Measurements from ENCODE around the gene LRP4.
"Not testable (repeated sequence)": the region's sequence is repeated elsewhere in the genome, so short reads cannot be mapped to it uniquely, and the experiment has no call there.

Gene LRP4, protein sequence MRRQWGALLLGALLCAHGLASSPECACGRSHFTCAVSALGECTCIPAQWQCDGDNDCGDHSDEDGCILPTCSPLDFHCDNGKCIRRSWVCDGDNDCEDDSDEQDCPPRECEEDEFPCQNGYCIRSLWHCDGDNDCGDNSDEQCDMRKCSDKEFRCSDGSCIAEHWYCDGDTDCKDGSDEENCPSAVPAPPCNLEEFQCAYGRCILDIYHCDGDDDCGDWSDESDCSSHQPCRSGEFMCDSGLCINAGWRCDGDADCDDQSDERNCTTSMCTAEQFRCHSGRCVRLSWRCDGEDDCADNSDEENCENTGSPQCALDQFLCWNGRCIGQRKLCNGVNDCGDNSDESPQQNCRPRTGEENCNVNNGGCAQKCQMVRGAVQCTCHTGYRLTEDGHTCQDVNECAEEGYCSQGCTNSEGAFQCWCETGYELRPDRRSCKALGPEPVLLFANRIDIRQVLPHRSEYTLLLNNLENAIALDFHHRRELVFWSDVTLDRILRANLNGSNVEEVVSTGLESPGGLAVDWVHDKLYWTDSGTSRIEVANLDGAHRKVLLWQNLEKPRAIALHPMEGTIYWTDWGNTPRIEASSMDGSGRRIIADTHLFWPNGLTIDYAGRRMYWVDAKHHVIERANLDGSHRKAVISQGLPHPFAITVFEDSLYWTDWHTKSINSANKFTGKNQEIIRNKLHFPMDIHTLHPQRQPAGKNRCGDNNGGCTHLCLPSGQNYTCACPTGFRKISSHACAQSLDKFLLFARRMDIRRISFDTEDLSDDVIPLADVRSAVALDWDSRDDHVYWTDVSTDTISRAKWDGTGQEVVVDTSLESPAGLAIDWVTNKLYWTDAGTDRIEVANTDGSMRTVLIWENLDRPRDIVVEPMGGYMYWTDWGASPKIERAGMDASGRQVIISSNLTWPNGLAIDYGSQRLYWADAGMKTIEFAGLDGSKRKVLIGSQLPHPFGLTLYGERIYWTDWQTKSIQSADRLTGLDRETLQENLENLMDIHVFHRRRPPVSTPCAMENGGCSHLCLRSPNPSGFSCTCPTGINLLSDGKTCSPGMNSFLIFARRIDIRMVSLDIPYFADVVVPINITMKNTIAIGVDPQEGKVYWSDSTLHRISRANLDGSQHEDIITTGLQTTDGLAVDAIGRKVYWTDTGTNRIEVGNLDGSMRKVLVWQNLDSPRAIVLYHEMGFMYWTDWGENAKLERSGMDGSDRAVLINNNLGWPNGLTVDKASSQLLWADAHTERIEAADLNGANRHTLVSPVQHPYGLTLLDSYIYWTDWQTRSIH (N-terminal part only)

DNA sequence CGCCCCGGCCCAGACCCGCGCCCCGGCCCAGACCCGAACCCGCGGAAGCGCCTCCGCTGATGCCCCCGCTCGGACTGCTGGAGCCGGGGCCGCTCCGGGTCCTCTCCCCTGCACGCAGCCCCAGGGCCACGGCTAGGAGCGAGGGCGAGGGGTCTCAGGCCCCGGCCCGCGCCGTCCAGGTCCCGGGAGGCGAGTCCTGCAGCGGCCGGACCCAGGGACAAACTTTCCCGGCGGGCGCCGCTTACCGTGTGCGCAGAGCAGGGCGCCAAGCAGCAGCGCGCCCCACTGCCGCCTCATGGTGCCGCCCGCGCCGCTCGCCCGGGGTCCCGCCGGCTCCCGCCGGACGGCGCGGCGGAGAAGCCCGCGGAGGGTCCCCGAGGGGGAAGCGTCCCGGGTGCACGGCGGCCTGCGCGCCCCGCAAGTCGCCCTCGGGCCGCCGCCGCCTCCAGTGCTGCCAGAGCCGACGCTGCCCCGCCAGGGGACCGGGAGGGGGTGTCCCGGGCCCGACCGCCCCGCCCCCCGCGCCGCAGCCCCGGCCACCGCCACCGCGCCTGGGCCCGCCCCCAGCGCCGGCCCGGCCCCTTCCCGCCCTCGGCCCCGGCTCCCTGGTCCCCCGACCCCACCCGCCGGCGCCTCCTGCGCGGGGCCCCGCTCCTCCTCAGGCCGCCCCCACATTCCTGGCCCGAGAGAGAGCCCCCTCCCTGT lies at the start of gene LRP4:
LRP4 (minus strand) TSS at position 468 of the 705 bp plus-strand sequence; CDS start at position 297, 171 bp downstream.
- Histone ChIP-seq H3K4me1 (ENCODE audit: control insufficient read depth in 5 of 5, insufficient read depth in 5 of 5, low read length in 5 of 5) (peaks cover 0 to 34% (median 24%) of the 10 kb centered on the region in 5 donors), H3K36me3 (ENCODE audit: control insufficient read depth in 5 of 5, insufficient read depth in 5 of 5, low read length in 5 of 5) (no peaks in the 10 kb centered on the region), H3K27ac (ENCODE audit: low read depth, low read length) (peak within 1 kb of the TSS; percentile 65), H3K27me3 (ENCODE audit: control insufficient read depth in 5 of 5, insufficient read depth in 4 of 5, low read length in 5 of 5) (peaks cover 7 to 44% (median 31%) of the 10 kb centered on the region in 5 donors), H3K4me3 (ENCODE audit: low read depth in 1 of 5, low read length in 5 of 5) (peak within 1 kb of the TSS in 4 of 5 donors; percentile 50 to 68 (median 64)), H3K9ac (ENCODE audit: low read length in 5 of 5) (peak within 1 kb of the TSS in 4 of 5 donors; percentile 49 to 63 (median 60)), H3K9me3 (ENCODE audit: control insufficient read depth in 5 of 5, low read length in 5 of 5) (no peaks in the 10 kb centered on the region)

DNA sequence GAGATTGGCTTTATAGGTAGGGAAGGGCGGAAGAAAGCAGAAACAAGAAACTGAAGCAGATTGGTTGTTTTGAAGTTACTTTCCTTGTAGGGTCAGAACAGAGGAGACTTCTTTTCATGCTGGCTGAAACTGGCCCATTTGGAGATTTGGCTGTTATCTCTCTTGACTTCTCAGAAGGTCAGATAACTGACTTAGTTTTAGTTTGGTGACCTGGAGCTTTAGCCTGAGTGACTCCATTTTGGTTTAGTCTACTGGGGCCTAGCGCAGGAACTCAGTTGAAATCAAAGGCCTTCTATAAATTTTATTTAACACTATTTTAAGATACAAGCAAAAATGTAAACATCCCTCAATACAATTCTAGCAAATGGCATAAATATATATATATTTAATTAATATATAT lies 49.6 kb upstream of the LRP4 start:
- no peak overlapping the region for H3K27ac ChIP-seq (ENCODE audit: low read depth, low read length)
- peaks cover 0 to 2% (median 0%) of the 10 kb centered on the region in 5 donors for H3K36me3 ChIP-seq (ENCODE audit: control insufficient read depth in 5 of 5, insufficient read depth in 5 of 5, low read length in 5 of 5)
- no peak overlapping the region for H3K9ac ChIP-seq (ENCODE audit: low read length in 5 of 5)
- H3K4me1 ChIP-seq (ENCODE audit: control insufficient read depth in 5 of 5, insufficient read depth in 5 of 5, low read length in 5 of 5) = no peaks in the 10 kb centered on the region
- H3K9me3 ChIP-seq (ENCODE audit: control insufficient read depth in 5 of 5, low read length in 5 of 5) = no peaks in the 10 kb centered on the region
- H3K27me3 ChIP-seq (ENCODE audit: control insufficient read depth in 5 of 5, insufficient read depth in 4 of 5, low read length in 5 of 5) = no peaks in the 10 kb centered on the region
- H3K4me3 ChIP-seq (ENCODE audit: low read depth in 1 of 5, low read length in 5 of 5) = no peak overlapping the region

DNA sequence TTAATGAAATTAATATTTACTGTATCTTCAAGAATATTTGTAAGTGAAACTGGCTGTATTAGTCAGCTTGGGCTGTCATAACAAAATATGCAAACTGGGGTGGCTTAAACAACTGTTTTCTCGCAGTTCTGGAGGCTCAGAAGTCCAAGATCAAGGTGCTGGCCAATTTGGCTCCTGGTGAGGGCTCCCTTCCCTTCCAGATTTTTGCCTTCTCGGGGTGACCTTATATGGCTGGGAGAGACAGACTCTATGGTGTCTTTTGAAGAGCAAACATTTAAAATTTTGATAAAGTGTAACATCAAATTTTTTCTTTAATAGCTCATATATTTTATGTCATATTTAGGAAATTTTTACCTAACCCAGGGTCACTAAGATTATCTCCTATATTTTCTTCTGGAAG lies 48.4 kb upstream of the LRP4 start:
- Histone ChIP-seq H3K27me3 (ENCODE audit: control insufficient read depth in 5 of 5, insufficient read depth in 4 of 5, low read length in 5 of 5) (no peaks in the 10 kb centered on the region), H3K4me3 (ENCODE audit: low read depth in 1 of 5, low read length in 5 of 5) (no peak overlapping the region), H3K9me3 (ENCODE audit: control insufficient read depth in 5 of 5, low read length in 5 of 5) (no peaks in the 10 kb centered on the region), H3K4me1 (ENCODE audit: control insufficient read depth in 5 of 5, insufficient read depth in 5 of 5, low read length in 5 of 5) (no peaks in the 10 kb centered on the region), H3K27ac (ENCODE audit: low read depth, low read length) (no peak overlapping the region), H3K36me3 (ENCODE audit: control insufficient read depth in 5 of 5, insufficient read depth in 5 of 5, low read length in 5 of 5) (no peaks in the 10 kb centered on the region), H3K9ac (ENCODE audit: low read length in 5 of 5) (no peak overlapping the region)

DNA sequence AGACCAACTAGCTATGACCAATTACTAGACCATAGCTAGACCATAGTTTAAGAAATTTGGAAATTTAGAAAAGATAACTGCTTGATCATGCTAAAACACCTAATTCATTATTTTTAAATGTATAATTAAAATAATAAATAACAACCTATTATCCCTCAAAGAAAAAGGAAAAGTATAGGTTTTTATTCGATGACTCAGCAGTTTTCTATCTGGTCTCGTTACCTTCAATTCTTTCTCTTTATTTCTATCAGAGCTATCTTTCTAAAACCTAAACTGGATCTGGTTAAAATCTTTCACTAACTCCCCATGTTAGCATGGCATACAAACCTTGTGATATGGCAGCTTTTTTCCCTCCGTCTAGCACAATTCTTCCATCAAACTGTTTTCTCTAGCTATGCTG lies 45.5 kb upstream of the LRP4 start:
- H3K27me3 ChIP-seq (ENCODE audit: control insufficient read depth in 5 of 5, insufficient read depth in 4 of 5, low read length in 5 of 5) = no peaks in the 10 kb centered on the region
- H3K9me3 ChIP-seq (ENCODE audit: control insufficient read depth in 5 of 5, low read length in 5 of 5) = peaks cover 0 to 8% (median under 1%) of the 10 kb centered on the region in 5 donors
- no peak overlapping the region for H3K9ac ChIP-seq (ENCODE audit: low read length in 5 of 5)
- H3K4me1 ChIP-seq (ENCODE audit: control insufficient read depth in 5 of 5, insufficient read depth in 5 of 5, low read length in 5 of 5) = no peaks in the 10 kb centered on the region
- no peaks in the 10 kb centered on the region for H3K36me3 ChIP-seq (ENCODE audit: control insufficient read depth in 5 of 5, insufficient read depth in 5 of 5, low read length in 5 of 5)
- H3K4me3 ChIP-seq (ENCODE audit: low read depth in 1 of 5, low read length in 5 of 5) = no peak overlapping the region
- H3K27ac ChIP-seq (ENCODE audit: low read depth, low read length) = no peak overlapping the region

DNA sequence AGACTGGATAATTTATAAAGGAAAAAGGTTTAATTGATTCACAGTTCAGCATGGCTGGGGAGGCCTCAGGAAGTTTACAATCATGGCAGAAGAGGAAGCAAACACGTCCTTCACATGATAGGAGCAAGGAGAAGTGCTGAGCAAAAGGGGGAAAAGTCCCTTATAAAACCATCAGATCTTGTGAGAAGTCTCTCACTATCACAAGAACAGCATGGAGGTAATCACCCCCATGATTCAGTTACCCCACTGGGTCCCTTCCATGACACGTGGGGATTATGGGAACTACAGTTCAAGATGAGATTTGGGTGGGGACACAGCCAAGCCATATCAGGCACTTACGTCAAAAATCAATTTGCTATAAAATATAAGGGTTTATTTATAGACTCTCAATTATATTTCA lies 43.5 kb upstream of the LRP4 start:
- not testable (repeated sequence) for H3K27me3 ChIP-seq (ENCODE audit: control insufficient read depth in 5 of 5, insufficient read depth in 4 of 5, low read length in 5 of 5); H3K9ac ChIP-seq (ENCODE audit: low read length in 5 of 5); H3K4me3 ChIP-seq (ENCODE audit: low read depth in 1 of 5, low read length in 5 of 5); H3K4me1 ChIP-seq (ENCODE audit: control insufficient read depth in 5 of 5, insufficient read depth in 5 of 5, low read length in 5 of 5); H3K27ac ChIP-seq (ENCODE audit: low read depth, low read length); H3K36me3 ChIP-seq (ENCODE audit: control insufficient read depth in 5 of 5, insufficient read depth in 5 of 5, low read length in 5 of 5)
- peaks cover 0 to 11% (median 3%) of the 10 kb centered on the region in 5 donors for H3K9me3 ChIP-seq (ENCODE audit: control insufficient read depth in 5 of 5, low read length in 5 of 5)

DNA sequence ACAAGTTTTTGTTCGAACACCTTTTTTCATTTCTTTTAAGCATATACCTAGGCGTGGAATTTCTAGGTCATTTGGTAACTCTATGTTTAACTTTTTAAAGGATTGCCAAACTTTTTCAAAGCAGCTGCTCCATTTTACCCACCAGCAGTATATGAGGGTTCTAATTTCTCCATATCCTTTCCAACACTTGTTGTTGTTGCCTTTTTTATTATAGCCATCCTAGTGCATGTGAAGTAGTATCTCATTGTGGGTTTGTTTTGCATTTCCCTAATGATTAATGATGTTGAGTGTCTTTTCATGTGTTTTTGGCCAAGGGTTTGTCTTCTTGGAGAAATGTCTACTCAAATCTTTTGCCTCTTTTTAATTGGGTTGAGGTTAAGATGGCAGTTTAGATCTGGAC lies 42.7 kb upstream of the LRP4 start:
- Histone ChIP-seq H3K4me1 (ENCODE audit: control insufficient read depth in 5 of 5, insufficient read depth in 5 of 5, low read length in 5 of 5) (no peaks in the 10 kb centered on the region), H3K4me3 (ENCODE audit: low read depth in 1 of 5, low read length in 5 of 5) (no peak overlapping the region), H3K27me3 (ENCODE audit: control insufficient read depth in 5 of 5, insufficient read depth in 4 of 5, low read length in 5 of 5) (no peaks in the 10 kb centered on the region), H3K9me3 (ENCODE audit: control insufficient read depth in 5 of 5, low read length in 5 of 5) (peaks cover 0 to 11% (median 3%) of the 10 kb centered on the region in 5 donors), H3K27ac (ENCODE audit: low read depth, low read length) (no peak overlapping the region), H3K36me3 (ENCODE audit: control insufficient read depth in 5 of 5, insufficient read depth in 5 of 5, low read length in 5 of 5) (no peaks in the 10 kb centered on the region), H3K9ac (ENCODE audit: low read length in 5 of 5) (no peak overlapping the region)

DNA sequence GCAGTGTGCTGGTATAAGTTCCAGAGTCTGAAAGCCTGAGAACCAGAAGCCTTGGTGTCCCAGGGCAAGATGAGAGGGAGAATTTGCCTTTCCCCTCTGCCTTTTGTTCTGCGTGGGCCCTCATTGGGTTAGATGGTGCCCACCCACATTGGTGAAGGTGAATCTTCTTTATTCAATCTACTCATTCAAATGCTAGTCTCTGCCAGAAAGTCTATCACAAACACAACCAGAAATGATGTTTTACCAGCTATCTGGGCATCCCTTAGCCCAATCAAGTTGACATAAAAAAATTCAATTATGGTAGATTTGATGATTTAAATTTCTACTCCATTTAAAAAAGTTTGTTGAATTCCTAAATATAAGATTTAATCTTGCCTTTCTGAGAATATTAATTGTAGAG lies 40.4 kb upstream of the LRP4 start:
- Histone ChIP-seq H3K4me1 (ENCODE audit: control insufficient read depth in 5 of 5, insufficient read depth in 5 of 5, low read length in 5 of 5) (no peaks in the 10 kb centered on the region), H3K36me3 (ENCODE audit: control insufficient read depth in 5 of 5, insufficient read depth in 5 of 5, low read length in 5 of 5) (no peaks in the 10 kb centered on the region), H3K9ac (ENCODE audit: low read length in 5 of 5) (no peak overlapping the region), H3K27ac (ENCODE audit: low read depth, low read length) (no peak overlapping the region), H3K4me3 (ENCODE audit: low read depth in 1 of 5, low read length in 5 of 5) (no peak overlapping the region), H3K9me3 (ENCODE audit: control insufficient read depth in 5 of 5, low read length in 5 of 5) (peaks cover 0 to 11% (median 3%) of the 10 kb centered on the region in 5 donors), H3K27me3 (ENCODE audit: control insufficient read depth in 5 of 5, insufficient read depth in 4 of 5, low read length in 5 of 5) (no peaks in the 10 kb centered on the region)

DNA sequence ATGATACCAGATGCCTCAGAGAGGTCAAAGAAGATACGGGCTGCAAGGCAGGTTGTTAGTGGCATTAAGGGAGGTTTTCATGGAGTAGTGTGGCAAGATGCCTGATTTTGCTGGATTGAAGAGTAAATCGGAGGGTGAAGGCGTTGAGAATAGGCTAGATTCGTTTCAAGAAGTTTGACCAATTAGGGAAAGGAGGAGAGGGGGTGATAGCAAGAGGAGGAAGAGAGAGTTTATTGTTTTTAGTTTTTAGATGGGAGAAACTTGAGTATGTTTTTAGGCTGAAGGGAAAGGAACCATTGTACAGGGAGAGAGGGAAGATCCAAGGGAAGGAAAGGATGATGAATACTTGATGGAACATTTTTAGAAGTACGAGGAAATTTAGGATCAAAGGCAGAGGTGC lies 34.7 kb upstream of the LRP4 start:
- H3K4me1 ChIP-seq (ENCODE audit: control insufficient read depth in 5 of 5, insufficient read depth in 5 of 5, low read length in 5 of 5) = no peaks in the 10 kb centered on the region
- no peak overlapping the region for H3K4me3 ChIP-seq (ENCODE audit: low read depth in 1 of 5, low read length in 5 of 5)
- no peaks in the 10 kb centered on the region for H3K27me3 ChIP-seq (ENCODE audit: control insufficient read depth in 5 of 5, insufficient read depth in 4 of 5, low read length in 5 of 5)
- H3K36me3 ChIP-seq (ENCODE audit: control insufficient read depth in 5 of 5, insufficient read depth in 5 of 5, low read length in 5 of 5) = no peaks in the 10 kb centered on the region
- no peak overlapping the region for H3K9ac ChIP-seq (ENCODE audit: low read length in 5 of 5)
- H3K9me3 ChIP-seq (ENCODE audit: control insufficient read depth in 5 of 5, low read length in 5 of 5) = no peaks in the 10 kb centered on the region
- H3K27ac ChIP-seq (ENCODE audit: low read depth, low read length) = no peak overlapping the region

DNA sequence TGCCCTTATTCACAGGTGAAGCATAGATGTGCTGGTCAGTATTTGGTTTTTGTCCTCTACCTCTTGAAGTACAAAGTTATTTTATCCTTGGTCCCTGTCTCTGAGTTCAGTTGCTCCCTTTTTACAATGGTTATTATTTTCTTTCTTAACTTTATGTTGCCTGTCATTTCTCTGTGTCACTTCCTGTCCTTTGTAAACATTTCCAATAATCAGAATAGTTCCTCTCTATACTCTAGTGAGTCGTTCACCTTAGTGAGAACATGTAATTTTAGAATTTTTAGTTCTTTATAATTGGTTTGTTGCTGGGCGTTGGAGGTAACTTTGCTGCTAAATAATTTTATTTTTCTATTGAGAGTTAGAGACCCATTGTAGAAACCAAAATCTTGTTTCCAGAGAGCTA lies 34.2 kb upstream of the LRP4 start:
- H3K9me3 ChIP-seq (ENCODE audit: control insufficient read depth in 5 of 5, low read length in 5 of 5) = no peaks in the 10 kb centered on the region
- H3K9ac ChIP-seq (ENCODE audit: low read length in 5 of 5) = no peak overlapping the region
- H3K27me3 ChIP-seq (ENCODE audit: control insufficient read depth in 5 of 5, insufficient read depth in 4 of 5, low read length in 5 of 5) = no peaks in the 10 kb centered on the region
- H3K36me3 ChIP-seq (ENCODE audit: control insufficient read depth in 5 of 5, insufficient read depth in 5 of 5, low read length in 5 of 5) = no peaks in the 10 kb centered on the region
- H3K4me1 ChIP-seq (ENCODE audit: control insufficient read depth in 5 of 5, insufficient read depth in 5 of 5, low read length in 5 of 5) = no peaks in the 10 kb centered on the region
- H3K27ac ChIP-seq (ENCODE audit: low read depth, low read length) = no peak overlapping the region
- no peak overlapping the region for H3K4me3 ChIP-seq (ENCODE audit: low read depth in 1 of 5, low read length in 5 of 5)
